Thoracic aorta (tissue), 2 donors: ENCODE measurements around the gene LYZL6. TPM values are rescaled to one million over a fixed set of nuclear protein-coding genes. Genes with fewer than 3 reads are reported as not detected.
"Not testable (repeated sequence)": the region's sequence is repeated elsewhere in the genome, so short reads cannot be mapped to it uniquely, and the experiment has no call there.

ENCODE experiments used
- ATAC-seq: fragments of 150-250 bp; one replicate; pipeline ENCODE4 v1.8.0; 2017; ENCODE audit warnings: low read depth; ENCODE audit not compliant: insufficient number of reproducible peaks, low FRiP score
- DNase-seq: peaks from one replicate; pipeline ENCODE4 v3.0.0-alpha.2; 2020; ENCODE audit warnings: low spot score
- H3K27ac ChIP-seq, 2 donors: fragments of 200-600 bp; sonication (generic); 1 replicate in 1 of 2; 2 replicates in 1 of 2; pipeline ENCODE4 v1.5.1; 2016; ENCODE audit warnings: mild to moderate bottlenecking in 2 of 2, moderate library complexity in 2 of 2
- H3K27me3 ChIP-seq: fragments of 200-600 bp; sonication (generic); replicated peaks from 2 replicates; pipeline ENCODE4 v1.6.0; 2016; ENCODE audit warnings: mild to moderate bottlenecking; ENCODE audit not compliant: insufficient read depth
- H3K36me3 ChIP-seq: fragments of 200-600 bp; sonication (generic); one replicate; pipeline ENCODE4 v1.5.1; 2016
- H3K4me1 ChIP-seq, 2 donors: fragments of 200-600 bp; sonication (generic); 1 replicate in 1 of 2; 2 replicates in 1 of 2; pipeline versions ENCODE4 v1.5.1 to v1.6.0; 2016; ENCODE audit warnings: low read depth in 2 of 2, mild to moderate bottlenecking in 1 of 2; ENCODE audit not compliant: control insufficient read depth in 1 of 2
- H3K4me3 ChIP-seq: fragments of 200-600 bp; sonication (generic); 2 replicates; pipeline ENCODE4 v1.5.1; 2016; ENCODE audit warnings: mild to moderate bottlenecking
- H3K9me3 ChIP-seq: fragments of 200-600 bp; sonication (generic); 2 replicates; pipeline ENCODE4 v1.5.1; 2016
- total RNA-seq, 2 donors: library from RNA; depleted of rRNA; stranded (reverse); fragments of >200 nt; gene quantifications; one replicate each; pipeline versions ENCODE4 v1.1.0 to v1.2.3, GENCODE V29; 2016
- TF ChIP-seq, protein P1 (sequence below): fragments of 200-600 bp; sonication (generic); IDR thresholded peaks from one replicate; pipeline ENCODE4 v1.5.1; 2019; ENCODE audit warnings: antibody characterized with exemption

LYZL6 gene
- total RNA-seq, 2 donors from 2014 or later = not detected

DNA sequence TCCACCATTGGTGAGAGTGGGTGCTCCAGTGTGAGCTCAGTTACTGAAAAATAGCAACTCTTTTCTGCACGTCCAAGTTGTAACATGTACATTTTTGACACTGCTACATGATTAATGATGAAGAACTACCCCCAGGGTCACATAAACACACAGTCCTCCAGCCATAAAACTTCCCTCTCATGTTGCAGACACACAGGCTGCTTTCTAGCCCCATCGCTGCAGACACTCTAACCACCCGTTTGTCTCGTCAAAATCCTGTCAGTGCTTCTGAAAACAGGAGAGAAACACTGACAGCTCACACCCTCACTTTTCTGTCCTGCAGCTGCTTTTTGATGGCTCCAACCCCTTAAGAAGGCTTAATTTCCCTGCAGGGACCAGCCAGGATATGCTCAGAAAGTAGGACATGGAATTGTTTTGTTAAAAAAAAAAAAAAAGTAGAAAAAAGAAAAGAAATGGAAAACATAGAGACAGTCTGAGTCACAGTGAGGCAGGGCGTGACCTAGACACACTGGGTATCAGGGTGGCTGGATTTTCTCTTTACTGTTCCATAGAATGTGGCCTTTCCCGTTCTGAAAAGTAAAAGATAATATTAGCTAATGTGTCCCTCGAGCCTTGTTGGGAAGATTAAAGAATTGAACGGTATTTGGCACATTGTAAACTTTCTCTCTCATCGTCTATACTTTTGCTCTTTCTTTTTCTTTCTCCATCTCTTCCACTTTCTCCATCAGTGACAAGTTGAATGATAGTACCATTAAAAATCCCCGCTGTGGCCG is 42.6 kb downstream of the LYZL6 start:
- ATAC-seq = no peak
- no peaks in the 10 kb centered on the region for H3K27me3 ChIP-seq
- H3K4me3 ChIP-seq = no peak overlapping the region
- H3K27ac ChIP-seq = no peak overlapping the region
- H3K4me1 ChIP-seq = no peaks in the 10 kb centered on the region
- TF ChIP-seq, protein P1, sequence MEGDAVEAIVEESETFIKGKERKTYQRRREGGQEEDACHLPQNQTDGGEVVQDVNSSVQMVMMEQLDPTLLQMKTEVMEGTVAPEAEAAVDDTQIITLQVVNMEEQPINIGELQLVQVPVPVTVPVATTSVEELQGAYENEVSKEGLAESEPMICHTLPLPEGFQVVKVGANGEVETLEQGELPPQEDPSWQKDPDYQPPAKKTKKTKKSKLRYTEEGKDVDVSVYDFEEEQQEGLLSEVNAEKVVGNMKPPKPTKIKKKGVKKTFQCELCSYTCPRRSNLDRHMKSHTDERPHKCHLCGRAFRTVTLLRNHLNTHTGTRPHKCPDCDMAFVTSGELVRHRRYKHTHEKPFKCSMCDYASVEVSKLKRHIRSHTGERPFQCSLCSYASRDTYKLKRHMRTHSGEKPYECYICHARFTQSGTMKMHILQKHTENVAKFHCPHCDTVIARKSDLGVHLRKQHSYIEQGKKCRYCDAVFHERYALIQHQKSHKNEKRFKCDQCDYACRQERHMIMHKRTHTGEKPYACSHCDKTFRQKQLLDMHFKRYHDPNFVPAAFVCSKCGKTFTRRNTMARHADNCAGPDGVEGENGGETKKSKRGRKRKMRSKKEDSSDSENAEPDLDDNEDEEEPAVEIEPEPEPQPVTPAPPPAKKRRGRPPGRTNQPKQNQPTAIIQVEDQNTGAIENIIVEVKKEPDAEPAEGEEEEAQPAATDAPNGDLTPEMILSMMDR = no peak
- H3K9me3 ChIP-seq = no peaks in the 10 kb centered on the region
- no peak for DNase-seq
- H3K36me3 ChIP-seq = no peaks in the 10 kb centered on the region

DNA sequence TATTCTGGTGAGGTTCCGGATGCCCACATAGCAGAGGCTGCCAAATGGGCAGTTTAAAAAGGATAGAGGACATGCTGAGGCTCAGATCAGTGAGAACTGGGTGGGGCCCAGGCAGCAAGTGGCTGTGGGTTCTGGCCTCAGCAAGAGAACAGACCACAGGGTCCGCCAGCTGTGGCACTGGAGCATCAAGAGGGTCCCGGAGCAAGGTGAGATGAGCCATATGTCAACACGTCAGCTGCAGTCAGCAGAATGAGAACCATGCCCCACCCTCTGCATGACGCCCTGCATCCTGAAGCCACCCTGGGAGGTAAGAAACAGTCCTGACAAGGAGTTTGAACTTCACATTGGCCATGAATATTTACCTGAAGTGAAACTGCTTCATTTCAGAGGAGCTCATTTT is 43.2 kb downstream of the LYZL6 start:
- no peak overlapping the region for H3K27ac ChIP-seq
- ATAC-seq (no peak), DNase-seq (no peak)
- no peaks in the 10 kb centered on the region for H3K36me3 ChIP-seq
- H3K4me3 ChIP-seq = no peak overlapping the region
- H3K4me1 ChIP-seq = no peaks in the 10 kb centered on the region
- TF ChIP-seq, protein P1 = no peak
- no peaks in the 10 kb centered on the region for H3K27me3 ChIP-seq
- H3K9me3 ChIP-seq = no peaks in the 10 kb centered on the region

DNA sequence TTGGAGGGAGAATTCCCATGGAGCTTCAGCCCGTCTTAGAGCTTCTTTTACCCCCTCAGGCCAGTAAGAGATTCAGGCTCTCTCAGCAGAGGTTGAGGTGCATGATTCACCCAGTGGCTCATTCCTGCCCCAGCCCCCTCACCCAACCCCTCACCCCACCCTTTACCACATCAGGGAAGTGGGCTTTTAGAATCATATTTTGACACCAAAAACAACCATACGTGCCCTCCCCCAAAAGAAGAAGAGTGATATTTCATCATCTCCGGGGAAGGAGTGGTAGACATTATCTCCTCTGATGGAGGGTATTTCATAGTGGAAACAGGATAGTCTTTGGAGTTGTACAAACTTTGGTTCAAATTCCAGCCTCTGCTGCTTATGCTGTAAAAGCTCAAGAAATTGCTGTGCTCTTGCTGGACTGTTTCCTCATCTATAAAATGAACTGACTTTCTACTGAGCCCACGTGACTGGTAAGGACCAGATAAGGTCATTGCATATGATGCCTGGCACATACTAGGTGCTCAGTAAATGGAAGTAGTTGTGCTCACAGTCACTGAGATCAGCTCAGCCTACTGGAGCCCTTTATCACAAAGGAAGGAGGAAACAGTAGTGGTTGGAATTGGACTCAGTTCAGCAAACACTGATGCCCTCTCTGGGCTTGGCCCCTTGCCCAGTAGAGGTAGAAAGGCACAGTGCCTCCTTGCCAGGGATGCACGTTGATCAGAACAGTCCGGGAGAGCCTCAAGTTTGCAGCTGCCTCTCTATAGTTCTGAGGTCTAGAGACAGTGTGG is 45.0 kb downstream of the LYZL6 start:
- H3K36me3 ChIP-seq = no peaks in the 10 kb centered on the region
- no peak for ATAC-seq
- DNase-seq = no peak
- no peak overlapping the region for H3K27ac ChIP-seq
- H3K27me3 ChIP-seq = no peaks in the 10 kb centered on the region
- no peaks in the 10 kb centered on the region for H3K9me3 ChIP-seq
- H3K4me3 ChIP-seq = no peak overlapping the region
- no peaks in the 10 kb centered on the region for H3K4me1 ChIP-seq
- TF ChIP-seq, protein P1 = no peak

DNA sequence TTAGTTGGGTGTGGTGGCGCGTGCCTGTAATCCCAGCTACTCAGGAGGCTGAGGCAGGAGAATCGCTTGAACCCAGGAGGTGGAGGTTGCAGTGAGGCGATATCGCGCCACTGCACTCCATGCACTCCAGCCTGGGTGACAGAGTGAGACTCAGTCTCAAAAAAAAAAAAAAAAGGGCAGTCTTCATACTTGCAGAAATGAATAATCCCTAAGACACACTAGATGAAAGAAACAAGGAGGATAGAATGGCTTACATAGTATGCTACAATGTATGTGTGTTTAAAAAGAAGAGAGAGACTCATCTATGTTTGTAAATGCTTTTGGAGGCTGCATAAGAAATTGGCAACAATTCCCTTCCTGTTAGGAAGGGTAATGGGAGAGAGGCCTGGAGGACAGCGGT is 45.7 kb downstream of the LYZL6 start:
- not testable (repeated sequence) for ATAC-seq, H3K36me3 ChIP-seq

DNA sequence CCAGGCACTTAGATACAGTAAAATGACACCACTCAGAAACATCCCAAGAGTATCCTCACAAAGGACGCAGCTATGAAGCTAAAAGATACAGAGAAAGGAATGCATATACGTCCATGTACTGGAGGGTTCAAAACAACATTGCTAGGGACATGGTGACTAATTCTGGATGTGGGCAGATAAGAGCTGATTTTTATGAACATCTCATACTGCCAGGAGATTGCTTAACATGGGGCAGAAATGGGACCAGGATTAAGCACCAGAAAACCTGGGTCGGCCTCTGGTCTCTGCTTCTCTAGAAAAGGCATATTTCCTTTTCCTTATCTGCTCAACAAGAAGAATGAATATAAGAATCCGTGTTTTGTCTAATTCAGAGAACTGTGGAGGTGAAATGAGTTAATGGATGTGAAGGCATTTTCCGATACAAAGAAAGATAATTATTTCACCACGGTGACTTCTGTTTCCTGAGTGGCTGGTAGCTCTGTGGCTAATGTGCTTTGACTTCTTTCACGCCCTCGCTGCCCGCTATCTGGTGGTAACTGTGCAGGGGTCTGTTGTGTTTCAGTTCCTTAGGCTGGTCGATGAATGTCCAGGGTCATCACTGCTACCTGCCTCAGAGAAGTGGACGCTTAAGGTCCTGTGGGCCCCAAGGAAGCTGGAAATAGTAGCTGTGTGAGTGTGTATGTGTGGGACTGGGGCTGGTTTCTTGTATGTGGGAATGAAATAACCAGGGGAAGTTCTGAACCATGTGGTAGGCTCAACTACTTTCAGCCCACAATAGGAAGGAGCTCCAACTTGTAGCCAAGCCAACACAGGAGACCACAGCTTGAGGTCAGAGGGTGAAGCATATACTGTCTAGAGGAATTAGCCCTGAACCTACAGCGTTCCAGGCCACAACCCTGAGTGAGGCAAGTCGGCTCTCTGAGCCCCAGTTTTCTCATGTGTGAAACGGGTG is 47.6 kb downstream of the LYZL6 start:
- Histone ChIP-seq H3K9me3 (no peaks in the 10 kb centered on the region), H3K4me1 (no peaks in the 10 kb centered on the region), H3K36me3 (no peaks in the 10 kb centered on the region), H3K4me3 (no peak overlapping the region), H3K27me3 (no peaks in the 10 kb centered on the region), H3K27ac (no peak overlapping the region)
- no peak for DNase-seq
- no peak for ATAC-seq
- TF ChIP-seq, protein P1 = no peak

More for the DNA sequence above, 45.7 kb downstream of the LYZL6 start:
- not testable (repeated sequence) for H3K4me3 ChIP-seq, H3K27me3 ChIP-seq, DNase-seq, H3K27ac ChIP-seq, H3K9me3 ChIP-seq, H3K4me1 ChIP-seq
